WI38 (cell line): ENCODE data around the gene CCS.

Experiments used
- H3K4me3 ChIP-seq: 2 replicates; pipeline ENCODE4 v1.5.1; 2011; ENCODE audit warnings: low read depth, mild to moderate bottlenecking, control low read depth, low read length
- CTCF ChIP-seq: IDR thresholded peaks from 2 replicates; pipeline ENCODE4 v1.5.1; 2012; ENCODE audit warnings: low read depth, mild to moderate bottlenecking, control low read depth, low read length

Gene CCS

GRCh38 chr11:66547662-66548009 is 45.3 kb upstream of the CCS start:
- TF ChIP-seq CTCF: no peak

GRCh38 chr11:66548041-66548440 is 44.9 kb upstream of the CCS start:
- no peak for TF ChIP-seq CTCF
- H3K4me3 ChIP-seq: no peak overlapping the region

More at GRCh38 chr11:66547662-66548009, 45.3 kb upstream of the CCS start:
- H3K4me3 ChIP-seq: no peak overlapping the region

GRCh38 chr11:66548774-66549630 is 44.0 kb upstream of the CCS start:
- no peak for TF ChIP-seq CTCF
- no peak overlapping the region for H3K4me3 ChIP-seq

GRCh38 chr11:66549696-66550095 is 43.3 kb upstream of the CCS start:
- no peak overlapping the region for H3K4me3 ChIP-seq
- no peak for TF ChIP-seq CTCF

GRCh38 chr11:66550887-66551286 is 42.1 kb upstream of the CCS start:
- no peak for TF ChIP-seq CTCF
- no peak overlapping the region for H3K4me3 ChIP-seq

- no peak overlapping the region for H3K4me3 ChIP-seq
- no peak for TF ChIP-seq CTCF
These were observed 38.4 kb upstream of the CCS start for GRCh38 chr11:66554602-66555001.

- TF ChIP-seq CTCF: no peak
- H3K4me3 ChIP-seq: no peak overlapping the region
These were observed 37.6 kb upstream of the CCS start for GRCh38 chr11:66555416-66555815.
